HepG2 (cell line): ENCODE measurements around the gene SUCLG1. TPM values are rescaled to one million over a fixed set of nuclear protein-coding genes. Genes with fewer than 3 reads are reported as not detected.

Source experiments
- ATAC-seq: fragments of 200-7000 bp; cut with Tn5 transposase; 3 replicates; pipeline ENCODE4 v1.9.1; 2020; ENCODE audit warnings: mild to moderate bottlenecking, moderate library complexity
- BruUV-seq: library from RNA; stranded (reverse); fragments of 400-500 nt; replicated peaks from 2 replicates; lab custom pipeline; 2021; lab: Mats Ljungman, UMichigan
- CTCF ChIA-PET: fragments of 300-600 bp; formaldehyde crosslinking; extraction: SDS; loops from one replicate; lab custom pipeline; 2021; ENCODE audit warnings: low total read pairs, inconsistent platforms, low intra/inter-chr PET ratio; lab: Yijun Ruan, JAX
- POLR2A ChIA-PET: fragments of 350-600 bp; sonication (Branson Sonifier 250); formaldehyde crosslinking; loops from one replicate; lab custom pipeline; 2020; ENCODE audit warnings: antibody characterized with exemption, inconsistent platforms; lab: Yijun Ruan, JAX
- DNase-seq: peaks from one replicate; pipeline ENCODE4 v3.0.0-alpha.2; 2015; ENCODE audit warnings: low spot score
- FAIRE-seq: peaks from 3 replicates; lab custom pipeline; 2011; peaks lifted over from hg19 to GRCh38; lab: Jason Lieb, UNC
- H2AFZ ChIP-seq: one replicate; pipeline ENCODE4 v1.6.1; 2011; ENCODE audit warnings: low read length, inconsistent platforms
- H3K27ac ChIP-seq: fragments of 300-600 bp; 3 replicates; pipeline ENCODE4 v1.8.0; 2011; ENCODE audit warnings: mixed run types, mild to moderate bottlenecking, mixed read lengths, low read length, inconsistent platforms; ENCODE audit not compliant: insufficient read depth; ENCODE audit errors: extremely low read length
- H3K27me3 ChIP-seq, 2 experiments: fragments of 200-600 bp in 1 of 2; 2 replicates in 1 of 2; 3 replicates in 1 of 2; pipeline versions ENCODE4 v1.6.0 to v1.8.0; 2011; ENCODE audit warnings: low read length in 2 of 2, mild to moderate bottlenecking in 2 of 2, moderate library complexity in 2 of 2, inconsistent platforms in 1 of 2; ENCODE audit not compliant: insufficient read depth in 2 of 2, control insufficient read depth in 1 of 2
- H3K36me3 ChIP-seq, 2 experiments: fragments of 200-600 bp in 1 of 2; replicated peaks in 1 of 2; 2 replicates in 1 of 2; 3 replicates in 1 of 2; pipeline versions ENCODE4 v1.5.1 to v1.8.0; 2011; ENCODE audit warnings: low read length in 2 of 2, inconsistent platforms in 1 of 2; ENCODE audit not compliant: insufficient read depth in 2 of 2, control insufficient read depth in 1 of 2
- H3K4me1 ChIP-seq: 2 replicates; pipeline ENCODE4 v1.5.1; 2012; ENCODE audit warnings: low read length, inconsistent platforms; ENCODE audit not compliant: insufficient read depth
- H3K4me2 ChIP-seq: 2 replicates; pipeline ENCODE4 v1.6.0; 2011; ENCODE audit warnings: low read depth, low read length, inconsistent platforms
- H3K4me3 ChIP-seq, 3 experiments: fragments of 200-600 bp in 1 of 3; sonication (generic), shearing (Covaris generic) in 1 of 3; replicated peaks in 1 of 3; 2 replicates each; pipeline ENCODE4 v1.5.1; 2011 to 2016; ENCODE audit warnings: low read length in 3 of 3, inconsistent platforms in 2 of 3, low read depth in 2 of 3, mild to moderate bottlenecking in 2 of 3, control low read depth in 1 of 3, mixed read lengths in 1 of 3; ENCODE audit not compliant: insufficient read depth in 1 of 3
- H3K79me2 ChIP-seq: one replicate; pipeline ENCODE4 v1.6.1; 2011; ENCODE audit warnings: low read length, inconsistent platforms; ENCODE audit not compliant: insufficient read depth
- H3K9ac ChIP-seq: 2 replicates; pipeline ENCODE4 v1.6.0; 2011; ENCODE audit warnings: mild to moderate bottlenecking, low read depth, low read length, inconsistent platforms; ENCODE audit not compliant: insufficient read depth
- H3K9me3 ChIP-seq: 2 replicates; pipeline ENCODE4 v1.5.1; 2012; ENCODE audit warnings: mild to moderate bottlenecking, low read length
- H4K20me1 ChIP-seq: 2 replicates; pipeline ENCODE4 v1.6.0; 2011; ENCODE audit warnings: inconsistent platforms, mild to moderate bottlenecking, low read length, moderate library complexity; ENCODE audit not compliant: insufficient read depth
- CENPBD1 ChIP-seq: sonication (generic); formaldehyde crosslinking; IDR thresholded peaks from 2 replicates; pipeline ENCODE4 v1.8.0; 2022; ENCODE audit warnings: missing genetic modification reagents, low read depth, mild to moderate bottlenecking, borderline replicate concordance
- HIVEP1 ChIP-seq: sonication (generic); formaldehyde crosslinking; IDR thresholded peaks from 2 replicates; pipeline ENCODE4 v1.4.0; 2020; ENCODE audit warnings: mild to moderate bottlenecking, missing genetic modification reagents
- SKI ChIP-seq: fragments of 450-650 bp; IDR thresholded peaks from one replicate; pipeline ENCODE4 v1.6.1; 2018; ENCODE audit warnings: mild to moderate bottlenecking; ENCODE audit not compliant: partially characterized antibody
- ZNF143 ChIP-seq: sonication (generic); formaldehyde crosslinking; IDR thresholded peaks from 2 replicates; pipeline ENCODE4 v1.4.0; 2020; ENCODE audit warnings: missing genetic modification reagents
- ZNF205 ChIP-seq: IDR thresholded peaks from 2 replicates; pipeline ENCODE4 v1.6.1; 2018; ENCODE audit warnings: missing biosample characterization, missing genetic modification reagents
- ZNF589 ChIP-seq: sonication (generic); formaldehyde crosslinking; conservative IDR thresholded peaks from 2 replicates; pipeline ENCODE4 v1.8.0; 2022; ENCODE audit warnings: mild to moderate bottlenecking, moderate library complexity, missing genetic modification reagents
- WGBS: methylation state at CpG from one replicate; pipeline ENCODE4 v1.1.6; 2017; ENCODE audit warnings: low lambda C conversion rate; 5-methylcytosine and 5-hydroxymethylcytosine counted together
- in situ Hi-C: cut with HindIII; loops from 2 replicates; pipeline ENCODE4 v1.10.0; 2017; ENCODE audit warnings: low pct_unique_long_range_greater_than_20kb; ENCODE audit not compliant: extremely low pct_ligation_motif_present
- intact Hi-C: fragments of 100-400 bp; cut with micrococcal nuclease; formaldehyde crosslinking; loops from one replicate; pipeline ENCODE4 v1.10.0; 2022; ENCODE audit not compliant: unreplicated experiment
- polyA plus RNA-seq, 8 experiments: library from polyadenylated mRNA; depleted of rRNA in 3 of 8; stranded (reverse) in 7 of 8; unstranded in 1 of 8; fragments of >200 nt; fragmentation: Illumina TruSeq in 4 of 8; extraction: Trizol in 4 of 8; gene quantifications; 2 replicates each; pipeline versions ENCODE4 v1.2.1 to v1.2.3, GENCODE V29; 2011 to 2016; ENCODE audit warnings: low read depth in 4 of 8, missing spikeins in 1 of 8, mixed read lengths in 1 of 8; ENCODE audit not compliant: insufficient read depth in 1 of 8
- total RNA-seq, 5 experiments: library from RNA; depleted of rRNA; stranded (reverse); fragments of >200 nt; fragmentation: Illumina TruSeq; extraction: Trizol; gene quantifications; 2 replicates each; pipeline ENCODE4 v1.2.3, GENCODE V29; 2016; ENCODE audit warnings: low read depth in 1 of 5

The SUCLG1 gene
- total and polyA plus RNA-seq, 2 of the 13 experiments (the other 11 are each of a cell fraction or from before 2014, with no cell fraction given), result 58.7 to 121 TPM

- CTCF ChIA-PET, result no interaction called here
- peaks cover 26 to 70% of the 10 kb centered on the region in 2 experiments for H3K36me3 ChIP-seq
Observed at GRCh38 chr2:84443477-84443876, 15.6 kb downstream of the SUCLG1 start.

GRCh38 chr2:84442888-84443287 lies 16.2 kb downstream of the SUCLG1 start:
- ChIA-PET POLR2A (no interaction called here), CTCF (no interaction called here)
- DNase-seq (no peak), ATAC-seq (no peak), FAIRE-seq (no peak)
- intact Hi-C loops, result no loop called here
- 95% methylated on average over 3 of the region's 3 CpGs for WGBS
- no peak overlapping the region for H3K4me3 ChIP-seq
- no peaks in the 10 kb centered on the region for H3K27me3 ChIP-seq
- H3K27ac ChIP-seq, result no peak overlapping the region
- H3K79me2 ChIP-seq, result no peaks in the 10 kb centered on the region
- TF ChIP-seq ZNF589 (CRISPR knock-in tag) (no peak), CENPBD1 (no peak), ZNF143 (no peak), ZNF205 (no peak), HIVEP1 (no peak)
- no peaks in the 10 kb centered on the region for H3K4me1 ChIP-seq
- peaks cover 27 to 72% of the 10 kb centered on the region in 2 experiments for H3K36me3 ChIP-seq
- in situ Hi-C loops, result no loop called here
- no peak overlapping the region for H3K9ac ChIP-seq
- no peaks in the 10 kb centered on the region for H3K9me3 ChIP-seq
- no peaks in the 10 kb centered on the region for H4K20me1 ChIP-seq
- H2AFZ ChIP-seq, result no peak overlapping the region
- no TSS peak for BruUV-seq
- no peak overlapping the region for H3K4me2 ChIP-seq

More at GRCh38 chr2:84443477-84443876, 15.6 kb downstream of the SUCLG1 start:
- no peaks in the 10 kb centered on the region for H3K27me3 ChIP-seq
- H3K4me1 ChIP-seq, result no peaks in the 10 kb centered on the region
- ATAC-seq, result no peak
- H3K9ac ChIP-seq, result no peak overlapping the region
- POLR2A ChIA-PET, result no interaction called here
- H3K4me2 ChIP-seq, result no peak overlapping the region
- no peak overlapping the region for H2AFZ ChIP-seq
- H3K4me3 ChIP-seq, result no peak overlapping the region
- no TSS peak for BruUV-seq
- no peaks in the 10 kb centered on the region for H3K79me2 ChIP-seq
- TF ChIP-seq SKI, result no peak
- TF ChIP-seq, all 625 proteins: peak for 0
- intact Hi-C loops, result no loop called here
- Histone ChIP-seq H4K20me1 (no peaks in the 10 kb centered on the region), H3K9me3 (no peaks in the 10 kb centered on the region), H3K27ac (no peak overlapping the region)
- in situ Hi-C loops, result no loop called here
- no peak for FAIRE-seq
- no peak for DNase-seq
